K562 (cell line): Measurements from ENCODE around the gene COPS6. TPM values are rescaled to one million over a fixed set of nuclear protein-coding genes. Genes with fewer than 3 reads are reported as not detected.

Experiments used
- ATF3 ChIP-seq, 2 experiments: fragments of 450-650 bp in 1 of 2; sonication (generic) in 1 of 2; formaldehyde crosslinking in 1 of 2; IDR thresholded peaks in 1 of 2; conservative IDR thresholded peaks in 1 of 2; 2 replicates each; pipeline versions ENCODE4 v1.6.1 to v1.8.1; 2016 to 2023; ENCODE audit warnings: mild to moderate bottlenecking in 2 of 2, moderate library complexity in 2 of 2, inconsistent platforms in 1 of 2, missing genetic modification reagents in 1 of 2
- CBFA2T2 ChIP-seq: fragments of 450-650 bp; conservative IDR thresholded peaks from 2 replicates; pipeline ENCODE4 v1.6.1; 2017; ENCODE audit warnings: mild to moderate bottlenecking
- ELF1 ChIP-seq: fragments of 200-800 bp; sonication (Bioruptor generic); IDR thresholded peaks from 2 replicates; pipeline ENCODE4 v1.6.1; 2016; ENCODE audit warnings: missing genetic modification characterization, missing compliant biosample characterization
- FOS ChIP-seq: IDR thresholded peaks from 3 replicates; pipeline ENCODE4 v1.6.1; 2011; ENCODE audit not compliant: insufficient read length; ENCODE audit errors: extremely low read depth
- HMGXB4 ChIP-seq: sonication (generic); formaldehyde crosslinking; IDR thresholded peaks from 2 replicates; pipeline ENCODE4 v1.8.1; 2023; ENCODE audit warnings: mild to moderate bottlenecking, missing genetic modification reagents
- POLR2H ChIP-seq: IDR thresholded peaks from 2 replicates; pipeline ENCODE4 v1.6.1; 2016; ENCODE audit warnings: missing genetic modification characterization, low read depth, mild to moderate bottlenecking, control low read depth, missing compliant biosample characterization, moderate library complexity
- RBBP5 ChIP-seq: fragments of 200-600 bp; sonication (generic); IDR thresholded peaks from 2 replicates; pipeline ENCODE4 v1.6.1; 2012; ENCODE audit warnings: borderline replicate concordance, mild to moderate bottlenecking, low read length, control low read depth, inconsistent platforms; ENCODE audit not compliant: insufficient read depth, poor library complexity, severe bottlenecking
- TCFL5 ChIP-seq: fragments of 250-450 bp; sonication (Bioruptor Pico); conservative IDR thresholded peaks from 2 replicates; pipeline ENCODE4 v1.6.1; 2021; ENCODE audit warnings: mild to moderate bottlenecking, moderate library complexity, matching md5 sums
- XRCC4 ChIP-seq: IDR thresholded peaks from one replicate; pipeline ENCODE4 v1.6.1; 2011; ENCODE audit not compliant: insufficient read depth, insufficient read length; ENCODE audit errors: extremely low read depth
- YY1 ChIP-seq, 3 experiments: IDR thresholded peaks; 2 replicates each; pipeline ENCODE4 v1.6.1; 2011; ENCODE audit warnings: low read length in 2 of 3, mild to moderate bottlenecking in 2 of 3, moderate library complexity in 2 of 3, borderline replicate concordance in 1 of 3, control low read depth in 1 of 3, low read depth in 1 of 3; ENCODE audit not compliant: insufficient read depth in 3 of 3, insufficient replicate concordance in 2 of 3, control insufficient read depth in 1 of 3, insufficient read length in 1 of 3; ENCODE audit errors: extremely low read depth in 1 of 3
- ZBTB11 ChIP-seq, 3 experiments: fragments of 200-800 bp in 1 of 3; fragments of 250-450 bp in 1 of 3; fragments of 450-650 bp in 1 of 3; sonication (Bioruptor Pico) in 1 of 3; sonication (Bioruptor generic) in 1 of 3; formaldehyde crosslinking in 1 of 3; IDR thresholded peaks; 2 replicates each; pipeline versions ENCODE4 v1.6.1 to v1.8.0; 2016 to 2022; ENCODE audit warnings: mild to moderate bottlenecking in 2 of 3, missing genetic modification characterization in 2 of 3, missing compliant biosample characterization in 1 of 3, moderate library complexity in 1 of 3
- ZBTB8A ChIP-seq: fragments of 450-650 bp; IDR thresholded peaks from 2 replicates; pipeline ENCODE4 v1.6.1; 2018; ENCODE audit warnings: mild to moderate bottlenecking, moderate library complexity; ENCODE audit not compliant: partially characterized antibody
- ZNF133 ChIP-seq: fragments of 250-450 bp; sonication (Bioruptor Pico); IDR thresholded peaks from 2 replicates; pipeline ENCODE4 v1.4.0; 2020; ENCODE audit warnings: mild to moderate bottlenecking
- ZNF436 ChIP-seq: fragments of 250-450, 450-650 bp; sonication (Bioruptor Pico); formaldehyde crosslinking; IDR thresholded peaks from 2 replicates; pipeline ENCODE4 v1.7.0; 2020; ENCODE audit warnings: mild to moderate bottlenecking
- ZNF449 ChIP-seq: fragments of 250-450 bp; sonication (Bioruptor Pico); IDR thresholded peaks from 2 replicates; pipeline ENCODE4 v1.8.0; 2022; ENCODE audit warnings: moderate library complexity, mild to moderate bottlenecking, inconsistent platforms
- ZNF57 ChIP-seq: fragments of 450-650 bp; formaldehyde crosslinking; IDR thresholded peaks from 2 replicates; pipeline ENCODE4 v1.4.0; 2020; ENCODE audit warnings: mild to moderate bottlenecking, moderate library complexity
- ZNF778 ChIP-seq: fragments of 450-650 bp; formaldehyde crosslinking; IDR thresholded peaks from 2 replicates; pipeline ENCODE4 v1.4.0; 2020; ENCODE audit warnings: mild to moderate bottlenecking, moderate library complexity
- polyA plus RNA-seq, 8 experiments: library from polyadenylated mRNA; depleted of rRNA in 4 of 8; stranded (reverse) in 5 of 8; unstranded in 3 of 8; fragments of >200 nt; fragmentation: Nextera tagmentation in 2 of 8; fragmentation: Illumina TruSeq in 1 of 8; extraction: Ambion mirVana in 2 of 8; extraction: Trizol in 1 of 8; gene quantifications; 2 replicates each; pipeline versions ENCODE4 v1.2.1 to v1.2.3, GENCODE V29; 2011 to 2014; ENCODE audit warnings: inconsistent platforms in 1 of 8, missing spikeins in 1 of 8
- total RNA-seq, 7 experiments: library from RNA; depleted of rRNA in 6 of 7; stranded (reverse); fragments of >200 nt in 6 of 7; fragmentation: Illumina TruSeq in 2 of 7; extraction: Trizol in 2 of 7; gene quantifications; 2 replicates each; pipeline versions ENCODE4 v1.2.1 to v1.2.3, GENCODE V29; 2011 to 2021; ENCODE audit warnings: low replicate concordance in 1 of 7

The COPS6 gene
- total and polyA plus RNA-seq, 9 of the 15 experiments (the other 6 are each of a cell fraction or from before 2014, with no cell fraction given): 63.0 to 331 (median 168) TPM

GRCh38 chr7:100130608-100131453 lies 42.1 kb downstream of the COPS6 start (continued):
- TF ChIP-seq RBBP5 (no peak), CBFA2T2 (no peak), TCFL5 (CRISPR knock-in tag) (0 out of 2 replicates have a peak, but pooled peaks have one; percentile 23), POLR2H (no peak), ZNF133 (no peak), XRCC4 (no peak), ZBTB11 (CRISPR knock-in tag; IDR thresholded peaks at IDR 0.05) (no peak; a peak in 1 of 6 replicates), ZNF778 (CRISPR knock-in tag) (no peak), HMGXB4 (CRISPR knock-in tag) (no peak), ZNF436 (CRISPR knock-in tag) (no peak), ELF1 (no peak), ZNF57 (CRISPR knock-in tag) (no peak), ZBTB8A (no peak), ZNF449 (CRISPR knock-in tag) (0 out of 2 replicates have a peak, but pooled peaks have one; percentile 14), ATF3 (IDR thresholded peaks at IDR 0.05) (peak; percentile 90), ATF3 (CRISPR knock-in tag; conservative IDR thresholded peaks at IDR 0.05) (peak; percentile 62; the same call in 1 of the 2 replicates), YY1 (IDR thresholded peaks at IDR 0.05; ENCODE audit: borderline replicate concordance in 1 of 3, control insufficient read depth in 1 of 3, extremely low read depth in 1 of 3, insufficient read depth in 3 of 3, insufficient read length in 1 of 3, insufficient replicate concordance in 2 of 3, low read depth in 1 of 3, low read length in 2 of 3) (no peak), FOS (no peak)
